WTC11 (cell line): Measurements from ENCODE around the gene CELF2.

ENCODE experiments used
- CTCF ChIP-seq: fragments of 200-600 bp; IDR thresholded peaks from 2 replicates; pipeline ENCODE4 v1.8.0; 2022; ENCODE audit warnings: antibody characterized with exemption
- E2F4 ChIP-seq: sonication (generic); formaldehyde crosslinking; IDR thresholded peaks from 2 replicates; pipeline ENCODE4 v1.8.1; 2022; ENCODE audit warnings: low read depth, mild to moderate bottlenecking, moderate library complexity, missing genetic modification reagents, borderline replicate concordance
- ELF4 ChIP-seq: sonication (generic); formaldehyde crosslinking; IDR thresholded peaks from 2 replicates; pipeline ENCODE4 v1.8.1; 2022; ENCODE audit warnings: low read depth, mild to moderate bottlenecking, moderate library complexity, missing genetic modification reagents
- IRF1 ChIP-seq: sonication (generic); formaldehyde crosslinking; IDR thresholded peaks from 2 replicates; pipeline ENCODE4 v1.8.0; 2023; ENCODE audit warnings: missing genetic modification reagents

DNA sequence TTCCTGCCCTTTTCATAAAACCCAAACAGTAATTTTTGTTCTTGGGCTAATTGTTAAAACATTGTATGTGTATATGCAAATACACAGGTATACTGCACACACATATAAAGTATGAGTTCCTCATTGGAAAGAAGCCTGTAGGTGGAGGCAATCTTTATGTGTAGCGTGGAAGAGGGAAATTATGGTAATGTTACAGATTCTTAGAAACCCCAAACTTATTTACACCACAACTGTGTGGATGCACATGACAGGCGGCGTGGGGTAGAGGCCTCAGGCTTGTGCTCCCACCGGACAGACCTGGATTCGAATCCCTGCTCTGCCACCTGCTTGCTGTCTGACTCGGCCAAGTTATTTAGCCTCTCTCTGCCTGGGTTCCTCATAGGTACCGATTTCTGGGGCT, 223.0 kb downstream of the CELF2 start:
- no peak for TF ChIP-seq CTCF
- no peak for TF ChIP-seq ELF4
- no peak for TF ChIP-seq IRF1
- TF ChIP-seq E2F4, result no peak
